Right lung (tissue), 5 donors: ENCODE data around the gene NUDT16. TPM values are rescaled to one million over a fixed set of nuclear protein-coding genes. Genes with fewer than 3 reads are reported as not detected.

Experiments used
- DNase-seq, 2 donors: peaks; one replicate each; pipeline ENCODE4 v3.0.0-alpha.2; 2013
- polyA plus RNA-seq, 5 donors: library from polyadenylated mRNA; unstranded; fragments of 120-200 nt; gene quantifications; one replicate each; pipeline versions ENCODE4 v1.2.1 to v1.2.3, GENCODE V29; 2013; ENCODE audit warnings: inconsistent platforms in 1 of 5, low replicate concordance in 1 of 5; ENCODE audit not compliant: insufficient read length in 5 of 5, insufficient read depth in 1 of 5

Gene NUDT16
- polyA plus RNA-seq, 5 donors: 25.1 to 32.5 (median 28.2) TPM

DNA sequence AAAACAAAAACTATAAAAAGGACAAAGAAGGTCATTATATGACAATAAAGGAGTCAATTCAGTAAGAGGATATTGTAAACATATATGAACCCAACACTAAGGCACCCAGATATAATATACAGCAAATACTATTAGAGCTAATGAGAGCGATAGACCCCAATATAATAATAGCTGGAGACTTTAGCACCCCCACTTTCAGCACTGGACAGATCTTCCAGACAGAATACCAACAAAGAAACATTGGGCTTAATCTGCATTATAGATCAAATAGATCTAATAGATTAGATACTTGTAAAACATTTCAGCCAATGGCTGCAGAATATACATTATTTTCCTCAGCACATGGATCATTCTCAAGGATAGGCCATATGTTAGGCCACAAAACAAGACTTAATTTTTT, 53.4 kb downstream of the NUDT16 start:
- DNase-seq: no peak

Other genes with a start within 250 kb of the NUDT16 start
- 10 to 100 TPM; 77.0 to 97.9 (median 87.4) TPM for gene MRPL3, start 121.2 kb downstream of the NUDT16 start, polyA plus RNA-seq